ENCODE measurements around the gene MYBPC1. TPM values are rescaled to one million over a fixed set of nuclear protein-coding genes. Genes with fewer than 3 reads are reported as not detected.

Gene MYBPC1
- total RNA-seq, 1 experiment from 2014 or later: not detected

GRCh38 chr12:101590383-101590782 is 4.4 kb upstream of the MYBPC1 start:
- Mint-ChIP-seq H3K4me1 (peaks cover 5 to 6% of the 10 kb centered on the region in 2 experiments; a peak in 3 of 4 replicates), H3K27ac (no peak overlapping the region), H3K4me3 (no peak overlapping the region), H3K9me3 (peaks cover 0 to 3% of the 10 kb centered on the region in 2 experiments; a peak in 1 of 5 replicates), H3K36me3 (ENCODE audit: insufficient read depth in 1 of 3, low read depth in 3 of 3) (0 out of 7 replicates have a peak, but pooled peaks cover 0 to 1% (median 0%) of the 10 kb centered on the region in 3 experiments), H3K27me3 (ENCODE audit: low read depth) (no peaks in the 10 kb centered on the region)
- TF ChIP-seq CTCF (conservative IDR thresholded peaks at IDR 0.05): no peak
- H3K79me2 ChIP-seq (ENCODE audit: insufficient read depth, low read length): no peaks in the 10 kb centered on the region
- no peak for DNase-seq
- no peaks in the 10 kb centered on the region for H4K20me1 ChIP-seq (ENCODE audit: control insufficient read depth, insufficient read depth, insufficient read length)
- no peaks in the 10 kb centered on the region for H3K79me1 ChIP-seq (ENCODE audit: insufficient read depth, low read depth, low read length, poor library complexity, severe bottlenecking)
- H4K91ac ChIP-seq (ENCODE audit: insufficient read length, low read depth, low read length): no peak overlapping the region
- no peak overlapping the region for H2BK15ac ChIP-seq (ENCODE audit: low read depth, low read length)
- no peak overlapping the region for H3T11ph ChIP-seq (ENCODE audit: low read length)
- no peak overlapping the region for H3K56ac ChIP-seq (ENCODE audit: insufficient read length, low read depth, low read length)
- H3K18ac ChIP-seq (ENCODE audit: insufficient read length, low read depth, low read length): no peak overlapping the region
- no peak overlapping the region for H2BK5ac ChIP-seq (ENCODE audit: insufficient read length, low read length)
- H2BK20ac ChIP-seq (ENCODE audit: low read depth, low read length, poor library complexity, severe bottlenecking): no peak overlapping the region
- H3K4me1 ChIP-seq (ENCODE audit: insufficient read depth, low read length): no peaks in the 10 kb centered on the region
- H4K5ac ChIP-seq (ENCODE audit: insufficient read length, low read depth, low read length): no peak overlapping the region
- H4K8ac ChIP-seq (replicated peaks; ENCODE audit: insufficient read length, low read depth, low read length): no peak overlapping the region
- no peak overlapping the region for H2BK12ac ChIP-seq (ENCODE audit: insufficient read length, low read depth, low read length)
- WGBS (ENCODE audit: extremely low coverage, insufficient read length, low lambda C conversion rate): no CpG with 5 or more reads among the region's 3 CpGs
- no peaks in the 10 kb centered on the region for H3K27me3 ChIP-seq (ENCODE audit: insufficient read depth, low read length)
- no peak overlapping the region for H2AK5ac ChIP-seq (ENCODE audit: insufficient read length, low read length)
- H3K4ac ChIP-seq (ENCODE audit: low read depth, low read length): no peak overlapping the region
- H3K23ac ChIP-seq (ENCODE audit: insufficient read length, low read depth, low read length): no peak overlapping the region
- no peaks in the 10 kb centered on the region for H3K23me2 ChIP-seq (ENCODE audit: insufficient read length, low read depth, low read length, poor library complexity, severe bottlenecking)
- no peak overlapping the region for H2AFZ ChIP-seq (ENCODE audit: low read length)
- no peaks in the 10 kb centered on the region for H3K9me3 ChIP-seq (ENCODE audit: control insufficient read depth, low read depth, low read length)
- no peak overlapping the region for H3K9ac ChIP-seq (ENCODE audit: extremely low read depth, insufficient read length, low read length)
- H3K14ac ChIP-seq (ENCODE audit: insufficient read depth, low read length): no peak overlapping the region
- no peak overlapping the region for H2BK120ac ChIP-seq (ENCODE audit: low read depth, low read length, poor library complexity, severe bottlenecking)
- no peak overlapping the region for H3K27ac ChIP-seq (ENCODE audit: insufficient read length, low read depth, low read length)
- H3K4me2 ChIP-seq (ENCODE audit: insufficient read depth, insufficient read length, low read length): no peak overlapping the region
